HG03159 (cell line): ENCODE results near the gene FOSB.

Experiments
- ATAC-seq: cut with Tn5 transposase; IDR thresholded peaks from one replicate; pipeline ENCODE4 v1.9.1; 2021; ENCODE audit warnings: mild to moderate bottlenecking, moderate library complexity; ENCODE audit not compliant: unreplicated experiment

Gene FOSB

DNA sequence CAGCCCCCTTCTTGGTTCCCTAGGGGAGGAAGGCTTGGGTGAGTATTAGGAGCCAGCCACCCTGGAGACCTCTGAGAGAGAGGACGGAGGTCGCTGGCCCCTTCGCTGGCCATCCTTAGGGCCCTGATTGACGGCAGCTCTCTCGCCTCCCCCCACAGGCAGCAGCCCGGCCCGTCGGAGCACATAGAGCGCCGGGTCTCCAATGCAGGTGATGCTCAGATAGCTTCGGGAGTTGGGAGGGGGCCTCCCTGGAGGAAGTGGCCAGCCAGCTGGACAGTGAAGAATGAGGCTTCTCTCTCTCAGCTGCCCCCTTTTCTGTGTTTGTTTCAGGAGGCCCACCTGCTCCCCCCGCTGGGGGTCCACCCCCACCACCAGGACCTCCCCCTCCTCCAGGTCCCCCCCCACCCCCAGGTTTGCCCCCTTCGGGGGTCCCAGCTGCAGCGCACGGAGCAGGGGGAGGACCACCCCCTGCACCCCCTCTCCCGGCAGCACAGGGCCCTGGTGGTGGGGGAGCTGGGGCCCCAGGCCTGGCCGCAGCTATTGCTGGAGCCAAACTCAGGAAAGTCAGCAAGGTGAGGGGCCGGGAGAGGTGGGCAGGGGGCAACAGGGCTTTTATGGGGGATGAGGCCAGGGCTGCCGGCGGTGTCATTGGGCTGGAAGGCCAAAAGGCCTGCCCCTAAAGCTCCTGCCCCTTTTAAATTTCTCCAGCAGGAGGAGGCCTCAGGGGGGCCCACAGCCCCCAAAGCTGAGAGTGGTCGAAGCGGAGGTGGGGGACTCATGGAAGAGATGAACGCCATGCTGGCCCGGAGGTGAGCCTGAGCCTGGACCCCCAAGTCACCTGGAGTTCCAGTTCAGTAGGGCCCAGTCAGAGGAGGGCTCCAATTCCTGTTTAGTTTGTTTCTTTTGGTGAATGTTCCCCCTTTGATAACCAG lies 54.5 kb downstream of the FOSB start:
- ATAC-seq, result no peak

DNA sequence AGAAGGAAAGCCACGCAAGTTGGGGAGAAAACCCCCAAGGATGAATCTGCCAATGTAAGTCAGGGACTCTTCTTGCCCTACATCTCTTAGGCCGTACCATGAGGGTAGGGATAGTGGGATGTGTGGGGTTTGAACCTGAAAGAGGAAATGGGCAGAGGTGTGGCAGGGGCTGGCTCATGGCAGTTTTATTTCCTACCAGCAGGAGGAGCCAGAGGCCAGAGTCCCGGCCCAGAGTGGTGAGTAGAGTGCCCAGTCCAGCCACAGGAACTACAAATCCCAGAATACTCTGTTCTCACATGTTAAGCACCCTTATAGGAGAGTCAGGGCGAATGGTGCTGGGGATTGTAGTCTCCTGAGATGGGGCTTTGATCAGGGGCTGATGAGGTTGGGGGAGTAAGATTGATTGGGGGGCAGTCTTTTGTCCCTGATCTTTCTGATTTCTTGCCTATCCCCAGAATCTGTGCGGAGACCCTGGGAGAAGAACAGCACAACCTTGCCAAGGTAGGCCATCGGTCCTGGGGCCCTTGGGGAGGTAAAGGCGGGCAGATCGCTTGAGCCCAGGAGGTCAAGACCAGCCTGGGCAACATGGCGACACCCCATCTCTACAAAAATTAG lies 56.0 kb downstream of the FOSB start:
- ATAC-seq, result peak; percentile 84

DNA sequence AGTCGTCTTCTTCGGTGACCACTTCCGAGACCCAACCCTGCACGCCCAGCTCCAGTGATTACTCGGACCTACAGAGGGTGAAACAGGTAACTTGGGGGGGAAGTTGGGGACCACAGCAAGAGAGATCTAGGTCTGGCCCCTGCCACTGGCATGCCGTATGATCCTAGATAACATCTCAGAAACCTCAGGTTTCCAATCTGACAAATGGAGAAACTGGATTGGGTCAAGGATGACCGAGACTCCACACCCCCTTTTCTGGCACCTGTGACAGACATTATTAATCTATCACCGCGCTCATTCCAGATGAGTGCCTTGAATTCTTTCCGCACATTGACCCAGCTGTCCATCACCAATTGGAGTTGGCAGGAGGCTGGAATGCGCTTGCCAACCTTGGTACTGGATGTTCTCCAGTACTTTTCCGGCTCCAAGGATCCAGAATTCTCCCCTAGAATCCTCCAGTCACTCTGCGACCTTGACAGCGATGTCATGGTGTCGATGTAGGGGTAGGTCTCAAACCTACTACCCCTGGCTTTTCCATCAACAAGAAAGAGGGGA lies 56.9 kb downstream of the FOSB start:
- no peak for ATAC-seq
